ENCODE measurements around the gene ADM5. TPM values are rescaled to one million over a fixed set of nuclear protein-coding genes. Genes with fewer than 3 reads are reported as not detected.

The ADM5 gene
- total RNA-seq, 6 donors from 2014 or later, result 0.55 to 3.0 (median 1.5) TPM; not detected in 1

DNA sequence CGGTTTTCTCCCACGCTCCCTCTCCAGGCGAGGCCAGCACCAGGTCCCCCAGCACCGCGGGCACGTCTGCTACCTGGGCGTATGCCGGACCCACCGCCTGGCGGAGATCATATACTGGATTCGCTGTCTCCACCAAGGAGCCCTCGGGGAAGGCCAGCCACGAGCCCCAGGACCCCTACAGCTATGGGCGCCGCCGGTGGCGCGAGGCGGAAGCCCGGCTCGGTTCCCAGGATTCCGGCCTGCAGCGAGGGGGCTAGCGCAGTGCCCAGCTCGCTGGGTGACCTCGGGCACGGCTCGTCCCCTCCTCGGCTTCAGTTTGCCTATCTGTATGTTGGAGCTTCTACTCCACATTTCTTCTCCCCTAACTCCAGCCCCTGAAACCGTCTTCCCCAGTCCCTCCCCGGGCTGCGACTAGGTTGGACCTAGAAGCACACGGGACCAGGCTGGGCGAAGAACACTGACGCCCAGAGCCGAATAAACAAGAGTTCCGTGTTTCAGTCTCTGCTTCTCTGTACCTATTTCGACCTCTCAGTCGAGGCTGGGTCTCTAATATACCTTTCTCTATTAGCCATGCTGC, 773 bp downstream of the ADM5 start:
- Histone ChIP-seq H3K27me3 (peaks cover 0 to 12% (median 1%) of the 10 kb centered on the region in 4 donors), H3K27ac (peak overlapping the region; percentile 3 to 80 (median 77)), H3K36me3 (peaks cover 0 to 22% (median 17%) of the 10 kb centered on the region in 4 donors), H3K4me1 (peaks cover 32 to 52% (median 41%) of the 10 kb centered on the region in 4 donors), H3K4me3 (peak overlapping the region; percentile 42 to 55 (median 48)), H3K9me3 (no peaks in the 10 kb centered on the region)
- peak in 1 of 2 donors; percentile 3 for ATAC-seq (ENCODE audit: low FRiP score in 2 of 2)
- TF ChIP-seq POLR2A (IDR thresholded peaks at IDR 0.05) (no peak), POLR2AphosphoS5 (IDR thresholded peaks at IDR 0.05) (no peak)
- TF ChIP-seq, protein P1, sequence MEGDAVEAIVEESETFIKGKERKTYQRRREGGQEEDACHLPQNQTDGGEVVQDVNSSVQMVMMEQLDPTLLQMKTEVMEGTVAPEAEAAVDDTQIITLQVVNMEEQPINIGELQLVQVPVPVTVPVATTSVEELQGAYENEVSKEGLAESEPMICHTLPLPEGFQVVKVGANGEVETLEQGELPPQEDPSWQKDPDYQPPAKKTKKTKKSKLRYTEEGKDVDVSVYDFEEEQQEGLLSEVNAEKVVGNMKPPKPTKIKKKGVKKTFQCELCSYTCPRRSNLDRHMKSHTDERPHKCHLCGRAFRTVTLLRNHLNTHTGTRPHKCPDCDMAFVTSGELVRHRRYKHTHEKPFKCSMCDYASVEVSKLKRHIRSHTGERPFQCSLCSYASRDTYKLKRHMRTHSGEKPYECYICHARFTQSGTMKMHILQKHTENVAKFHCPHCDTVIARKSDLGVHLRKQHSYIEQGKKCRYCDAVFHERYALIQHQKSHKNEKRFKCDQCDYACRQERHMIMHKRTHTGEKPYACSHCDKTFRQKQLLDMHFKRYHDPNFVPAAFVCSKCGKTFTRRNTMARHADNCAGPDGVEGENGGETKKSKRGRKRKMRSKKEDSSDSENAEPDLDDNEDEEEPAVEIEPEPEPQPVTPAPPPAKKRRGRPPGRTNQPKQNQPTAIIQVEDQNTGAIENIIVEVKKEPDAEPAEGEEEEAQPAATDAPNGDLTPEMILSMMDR (IDR thresholded peaks at IDR 0.05), result peak in 2 of 6 experiments; percentile 10 to 41
- DNase-seq, result no peak
- 14 to 21% methylated on average over 21 to 35 of the region's 39 CpGs for WGBS, 2 donors

- WGBS, 2 donors, result 4 to 5% methylated on average over 36 to 38 of the region's 38 CpGs
- ATAC-seq (ENCODE audit: low FRiP score in 2 of 2), result peak; percentile 56 to 88
- H3K4me1 ChIP-seq, result peaks cover 26 to 46% (median 38%) of the 10 kb centered on the region in 4 donors
- peak within 1 kb of the TSS; percentile 3 to 80 (median 77) for H3K27ac ChIP-seq
- TF ChIP-seq EP300 (IDR thresholded peaks at IDR 0.05), result no peak
- TF ChIP-seq POLR2AphosphoS5 (IDR thresholded peaks at IDR 0.05), result peak in 1 of 2 donors; percentile 64
- TF ChIP-seq, protein P1 (IDR thresholded peaks at IDR 0.05), result no peak
- peak in 2 of 4 donors; percentile 34 to 41 for TF ChIP-seq POLR2A (IDR thresholded peaks at IDR 0.05)
- peak within 1 kb of the TSS; percentile 42 to 55 (median 48) for H3K4me3 ChIP-seq
- H3K9me3 ChIP-seq, result no peaks in the 10 kb centered on the region
- peak in 1 of 2 donors; percentile 65 for DNase-seq
- peaks cover 0 to 17% (median 12%) of the 10 kb centered on the region in 4 donors for H3K36me3 ChIP-seq
- H3K27me3 ChIP-seq, result peaks cover 0 to 12% (median 1%) of the 10 kb centered on the region in 4 donors
Observed at GRCh38 chr19:49690656-49691242, 1.4 kb downstream of the ADM5 start, which contains the start of gene CPT1C. Gene CPT1C (plus strand): TSS chr19:49691116. CDS start chr19:49692253, 1,137 bp downstream.

DNA sequence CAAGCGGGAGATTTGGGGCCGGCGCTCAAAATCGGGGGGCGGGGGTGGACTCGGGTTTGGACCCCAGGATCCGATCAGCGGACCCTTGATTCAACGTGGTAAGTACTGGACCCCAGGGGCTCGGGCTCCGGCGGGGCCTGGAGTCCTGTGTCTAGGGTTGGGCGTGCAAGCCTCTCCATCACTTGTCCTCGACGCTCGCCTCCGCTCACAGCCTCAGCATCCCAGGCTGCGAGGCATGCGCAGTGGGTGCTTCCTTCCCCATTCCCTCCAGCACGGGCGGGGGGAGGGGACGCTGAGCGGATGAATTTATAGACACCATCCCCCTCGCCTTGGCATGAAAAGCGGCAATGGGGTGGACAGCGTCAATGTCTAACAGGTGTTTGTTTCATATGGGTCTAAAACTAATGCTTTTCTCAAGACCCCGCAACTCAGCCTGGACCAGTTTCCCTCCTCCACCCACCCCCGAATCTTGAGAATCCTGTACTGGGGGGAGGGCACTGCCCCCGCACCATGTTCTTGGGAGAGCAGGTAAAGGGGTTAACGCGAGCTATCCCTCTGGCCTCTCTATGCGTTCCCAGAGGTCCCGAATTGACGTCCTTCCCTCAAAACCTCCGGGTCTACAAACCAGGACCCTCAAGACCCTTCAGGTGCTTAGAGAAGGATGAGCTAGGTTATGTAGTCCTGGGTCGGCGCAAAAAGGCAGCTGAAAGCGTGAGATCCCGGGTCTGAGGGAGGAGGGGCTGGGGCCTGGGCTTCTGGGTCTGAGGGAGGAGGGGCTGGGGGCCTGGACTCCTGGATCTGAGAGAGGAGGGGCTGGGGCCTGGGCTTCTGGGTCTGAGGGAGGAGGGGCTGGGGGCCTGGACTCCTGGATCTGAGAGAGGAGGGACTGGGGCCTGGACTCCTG, 2.1 kb downstream of the ADM5 start:
- H3K27ac ChIP-seq, result peak overlapping the region in 2 of 4 donors; percentile 78 to 80

GRCh38 chr19:49692147-49692506, 2.7 kb downstream of the ADM5 start:
- Histone ChIP-seq H3K27me3 (peaks cover 0 to 12% (median 1%) of the 10 kb centered on the region in 4 donors), H3K9me3 (no peaks in the 10 kb centered on the region), H3K27ac (no peak overlapping the region), H3K4me1 (peaks cover 21 to 39% (median 31%) of the 10 kb centered on the region in 4 donors), H3K36me3 (peaks cover 0 to 6% (median under 1%) of the 10 kb centered on the region in 4 donors), H3K4me3 (no peak overlapping the region)
- WGBS, 2 donors, result 73 to 76% methylated on average over 6 to 16 of the region's 16 CpGs
- TF ChIP-seq POLR2AphosphoS5 (IDR thresholded peaks at IDR 0.05), result no peak
- TF ChIP-seq, protein P1 (IDR thresholded peaks at IDR 0.05), result no peak
- no peak for TF ChIP-seq EP300 (IDR thresholded peaks at IDR 0.05)
- TF ChIP-seq POLR2A (IDR thresholded peaks at IDR 0.05), result no peak
- DNase-seq (no peak), ATAC-seq (ENCODE audit: low FRiP score in 2 of 2) (no peak)

More for the DNA sequence above, 2.1 kb downstream of the ADM5 start:
- Histone ChIP-seq H3K27me3 (peaks cover 0 to 12% (median 1%) of the 10 kb centered on the region in 4 donors), H3K36me3 (peaks cover 0 to 10% (median 4%) of the 10 kb centered on the region in 4 donors), H3K4me1 (peaks cover 23 to 42% (median 33%) of the 10 kb centered on the region in 4 donors), H3K4me3 (peak overlapping the region; percentile 5 to 55 (median 48)), H3K9me3 (no peaks in the 10 kb centered on the region)
- DNase-seq (peak in 1 of 2 donors; percentile 82), ATAC-seq (ENCODE audit: low FRiP score in 2 of 2) (peak in 1 of 2 donors; percentile 64)
- WGBS, 2 donors, result 18 to 23% methylated on average over 24 to 28 of the region's 39 CpGs
- no peak for TF ChIP-seq EP300 (IDR thresholded peaks at IDR 0.05)
- no peak for TF ChIP-seq POLR2A (IDR thresholded peaks at IDR 0.05)

Measured in upper lobe of left lung (tissue), 6 donors.